K562 (cell line): ENCODE data around the gene CPNE6. TPM values are rescaled to one million over a fixed set of nuclear protein-coding genes. Genes with fewer than 3 reads are reported as not detected.

Experiments used
- MGA ChIP-seq: fragments of 450-650 bp; IDR thresholded peaks from 2 replicates; pipeline ENCODE4 v1.6.1; 2016; ENCODE audit warnings: mild to moderate bottlenecking, moderate library complexity
- YY1 ChIP-seq, 3 experiments: IDR thresholded peaks; 2 replicates each; pipeline ENCODE4 v1.6.1; 2011; ENCODE audit warnings: low read length in 2 of 3, mild to moderate bottlenecking in 2 of 3, moderate library complexity in 2 of 3, borderline replicate concordance in 1 of 3, control low read depth in 1 of 3, low read depth in 1 of 3; ENCODE audit not compliant: insufficient read depth in 3 of 3, insufficient replicate concordance in 2 of 3, control insufficient read depth in 1 of 3, insufficient read length in 1 of 3; ENCODE audit errors: extremely low read depth in 1 of 3
- ZNF79 ChIP-seq: fragments of 250-450 bp; sonication (Bioruptor Pico); IDR thresholded peaks from 2 replicates; pipeline ENCODE4 v1.4.0; 2020; ENCODE audit warnings: low read depth, mild to moderate bottlenecking, moderate library complexity
- polyA plus RNA-seq, 8 experiments: library from polyadenylated mRNA; depleted of rRNA in 4 of 8; stranded (reverse) in 5 of 8; unstranded in 3 of 8; fragments of >200 nt; fragmentation: Nextera tagmentation in 2 of 8; fragmentation: Illumina TruSeq in 1 of 8; extraction: Ambion mirVana in 2 of 8; extraction: Trizol in 1 of 8; gene quantifications; 2 replicates each; pipeline versions ENCODE4 v1.2.1 to v1.2.3, GENCODE V29; 2011 to 2014; ENCODE audit warnings: inconsistent platforms in 1 of 8, missing spikeins in 1 of 8
- total RNA-seq, 7 experiments: library from RNA; depleted of rRNA in 6 of 7; stranded (reverse); fragments of >200 nt in 6 of 7; fragmentation: Illumina TruSeq in 2 of 7; extraction: Trizol in 2 of 7; gene quantifications; 2 replicates each; pipeline versions ENCODE4 v1.2.1 to v1.2.3, GENCODE V29; 2011 to 2021; ENCODE audit warnings: low replicate concordance in 1 of 7

Gene CPNE6
- total and polyA plus RNA-seq, 9 of the 15 experiments (the other 6 are each of a cell fraction or from before 2014, with no cell fraction given), result not detected

GRCh38 chr14:24070285-24071143, 848 bp upstream of the CPNE6 start (continued):
- TF ChIP-seq YY1 (IDR thresholded peaks at IDR 0.05; ENCODE audit: borderline replicate concordance in 1 of 3, control insufficient read depth in 1 of 3, extremely low read depth in 1 of 3, insufficient read depth in 3 of 3, insufficient read length in 1 of 3, insufficient replicate concordance in 2 of 3, low read depth in 1 of 3, low read length in 2 of 3) (no peak), ZNF79 (CRISPR knock-in tag) (no peak), MGA (no peak)
- TF ChIP-seq, all 486 proteins: peak for 0
